Measurements from ENCODE around the gene DDR1.

GRCh38 chr6:30890646-30891449 lies 6.5 kb downstream of the DDR1 start:
- TF ChIP-seq EZH2 (IDR thresholded peaks at IDR 0.05; ENCODE audit: borderline replicate concordance, insufficient read depth, low read length, poor library complexity, severe bottlenecking) = no peak
- no peak for TF ChIP-seq CTCF (IDR thresholded peaks at IDR 0.05; ENCODE audit: poor library complexity, severe bottlenecking)
- TF ChIP-seq EP300 (conservative IDR thresholded peaks at IDR 0.05; ENCODE audit: poor library complexity, severe bottlenecking) = no peak
- TF ChIP-seq POLR2AphosphoS5 (IDR thresholded peaks at IDR 0.05) = no peak
- no peak for TF ChIP-seq MXI1 (conservative IDR thresholded peaks at IDR 0.05; ENCODE audit: poor library complexity, severe bottlenecking)
- no peak for TF ChIP-seq RAD21 (conservative IDR thresholded peaks at IDR 0.05)
- no peak for TF ChIP-seq SMC3 (conservative IDR thresholded peaks at IDR 0.05; ENCODE audit: poor library complexity)
- no peak for TF ChIP-seq TAF1 (IDR thresholded peaks at IDR 0.05; ENCODE audit: low read depth)
- TF ChIP-seq REST (IDR thresholded peaks at IDR 0.05; ENCODE audit: borderline replicate concordance) = no peak
